ENCODE measurements around the gene DAB1.

DNA sequence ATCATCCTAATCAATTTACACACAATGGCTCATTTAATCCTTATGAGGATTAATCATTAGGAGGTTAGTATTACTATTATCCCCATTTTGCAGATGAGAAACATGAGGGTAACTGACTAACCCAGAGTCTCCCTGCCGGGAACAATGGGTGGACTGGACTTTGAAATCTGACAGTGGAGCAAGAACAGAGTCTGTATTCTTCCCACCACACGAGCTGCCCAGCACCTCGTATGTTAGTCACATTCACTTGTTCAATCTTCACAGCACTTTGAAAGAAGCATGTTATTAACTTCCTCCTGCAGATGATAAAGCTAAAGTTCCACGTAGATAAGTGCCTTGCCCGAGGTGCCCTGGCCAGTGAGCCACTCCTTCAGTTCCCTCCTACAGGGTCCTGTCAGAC lies 470.5 kb downstream of the DAB1 start:
- TF ChIP-seq NRF1 (conservative IDR thresholded peaks at IDR 0.05; ENCODE audit: low read depth, low read length): no peak
- TF ChIP-seq SIN3A (IDR thresholded peaks at IDR 0.05; ENCODE audit: low read depth, low read length): no peak
- TF ChIP-seq, protein P1, sequence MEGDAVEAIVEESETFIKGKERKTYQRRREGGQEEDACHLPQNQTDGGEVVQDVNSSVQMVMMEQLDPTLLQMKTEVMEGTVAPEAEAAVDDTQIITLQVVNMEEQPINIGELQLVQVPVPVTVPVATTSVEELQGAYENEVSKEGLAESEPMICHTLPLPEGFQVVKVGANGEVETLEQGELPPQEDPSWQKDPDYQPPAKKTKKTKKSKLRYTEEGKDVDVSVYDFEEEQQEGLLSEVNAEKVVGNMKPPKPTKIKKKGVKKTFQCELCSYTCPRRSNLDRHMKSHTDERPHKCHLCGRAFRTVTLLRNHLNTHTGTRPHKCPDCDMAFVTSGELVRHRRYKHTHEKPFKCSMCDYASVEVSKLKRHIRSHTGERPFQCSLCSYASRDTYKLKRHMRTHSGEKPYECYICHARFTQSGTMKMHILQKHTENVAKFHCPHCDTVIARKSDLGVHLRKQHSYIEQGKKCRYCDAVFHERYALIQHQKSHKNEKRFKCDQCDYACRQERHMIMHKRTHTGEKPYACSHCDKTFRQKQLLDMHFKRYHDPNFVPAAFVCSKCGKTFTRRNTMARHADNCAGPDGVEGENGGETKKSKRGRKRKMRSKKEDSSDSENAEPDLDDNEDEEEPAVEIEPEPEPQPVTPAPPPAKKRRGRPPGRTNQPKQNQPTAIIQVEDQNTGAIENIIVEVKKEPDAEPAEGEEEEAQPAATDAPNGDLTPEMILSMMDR (IDR thresholded peaks at IDR 0.05 in 2 of 3, conservative IDR thresholded peaks at IDR 0.05 in 1 of 3; ENCODE audit: control insufficient read depth in 2 of 3, extremely low read depth in 1 of 3, insufficient read depth in 1 of 3, low read depth in 3 of 3, low read length in 3 of 3): no peak
- TF ChIP-seq RCOR1 (conservative IDR thresholded peaks at IDR 0.05; ENCODE audit: low read depth, low read length): no peak
- no peak for TF ChIP-seq POLR2A (IDR thresholded peaks at IDR 0.05; ENCODE audit: low read depth, low read length)
- no peak for TF ChIP-seq POU2F2 (IDR thresholded peaks at IDR 0.05; ENCODE audit: borderline replicate concordance, low read depth, low read length)
- TF ChIP-seq NBN (IDR thresholded peaks at IDR 0.05): no peak
